DOHH2 (cell line): ENCODE measurements around the gene ZNF749.

Experiments used
- H3F3A ChIP-seq: fragments of 200-600 bp; sonication (generic), shearing (Covaris generic); 2 replicates; pipeline ENCODE4 v1.6.0; 2016; ENCODE audit warnings: antibody characterized with exemption, mild to moderate bottlenecking; ENCODE audit not compliant: control insufficient read depth, insufficient read depth
- H3K27ac ChIP-seq: fragments of 200-600 bp; sonication (generic); 2 replicates; pipeline ENCODE4 v1.5.1; 2014; ENCODE audit warnings: low read depth, mild to moderate bottlenecking, low read length, moderate library complexity
- H3K27me3 ChIP-seq: fragments of 200-600 bp; sonication (generic); 2 replicates; pipeline ENCODE4 v1.6.1; 2014; ENCODE audit warnings: mild to moderate bottlenecking, low read length, mixed read lengths; ENCODE audit not compliant: control insufficient read depth
- H3K36me3 ChIP-seq: fragments of 200-600 bp; sonication (generic); 2 replicates; pipeline ENCODE4 v1.6.1; 2014; ENCODE audit warnings: mild to moderate bottlenecking, low read length, moderate library complexity, mixed read lengths; ENCODE audit not compliant: control insufficient read depth
- H3K4me1 ChIP-seq: fragments of 200-600 bp; sonication (generic); 2 replicates; pipeline ENCODE4 v1.6.1; 2014; ENCODE audit warnings: mild to moderate bottlenecking, low read length, mixed read lengths; ENCODE audit not compliant: control insufficient read depth
- H3K4me2 ChIP-seq: fragments of 200-600 bp; sonication (generic); 2 replicates; pipeline ENCODE4 v1.6.0; 2014; ENCODE audit warnings: mild to moderate bottlenecking, low read length, moderate library complexity
- H3K4me3 ChIP-seq: fragments of 200-600 bp; sonication (generic); 2 replicates; pipeline ENCODE4 v1.5.1; 2014; ENCODE audit warnings: mild to moderate bottlenecking, low read length, mixed read lengths
- H3K79me2 ChIP-seq: fragments of 200-600 bp; sonication (generic); 2 replicates; pipeline ENCODE4 v1.6.1; 2014; ENCODE audit warnings: mild to moderate bottlenecking, low read length, mixed read lengths; ENCODE audit not compliant: control insufficient read depth
- H3K9me2 ChIP-seq: fragments of 200-600 bp; sonication (generic); replicated peaks from 2 replicates; pipeline ENCODE4 v1.6.1; 2014; ENCODE audit warnings: mild to moderate bottlenecking, low read length, mixed read lengths; ENCODE audit not compliant: control insufficient read depth
- H3K9me3 ChIP-seq: fragments of 200-600 bp; sonication (generic); 2 replicates; pipeline ENCODE4 v1.6.1; 2014; ENCODE audit warnings: antibody characterized with exemption, low read length, mixed read lengths; ENCODE audit not compliant: control insufficient read depth, insufficient read depth
- H4K20me1 ChIP-seq: fragments of 200-600 bp; sonication (generic); 2 replicates; pipeline ENCODE4 v1.6.0; 2014; ENCODE audit warnings: low read depth, mild to moderate bottlenecking, antibody characterized with exemption, low read length, moderate library complexity; ENCODE audit not compliant: control insufficient read depth, insufficient read depth
- EZH2phosphoT487 ChIP-seq: fragments of 200-600 bp; sonication (generic); IDR thresholded peaks from 2 replicates; pipeline ENCODE4 v1.6.1; 2017; ENCODE audit warnings: borderline replicate concordance, mild to moderate bottlenecking, antibody characterized with exemption, low read length, moderate library complexity, mixed read lengths
- TF ChIP-seq, protein P1 (sequence below): fragments of 200-600 bp; sonication (generic); IDR thresholded peaks from one replicate; pipeline ENCODE4 v1.5.1; 2014; ENCODE audit warnings: antibody characterized with exemption, mild to moderate bottlenecking, low read depth, low read length; ENCODE audit not compliant: poor library complexity, severe bottlenecking

ZNF749 gene

DNA sequence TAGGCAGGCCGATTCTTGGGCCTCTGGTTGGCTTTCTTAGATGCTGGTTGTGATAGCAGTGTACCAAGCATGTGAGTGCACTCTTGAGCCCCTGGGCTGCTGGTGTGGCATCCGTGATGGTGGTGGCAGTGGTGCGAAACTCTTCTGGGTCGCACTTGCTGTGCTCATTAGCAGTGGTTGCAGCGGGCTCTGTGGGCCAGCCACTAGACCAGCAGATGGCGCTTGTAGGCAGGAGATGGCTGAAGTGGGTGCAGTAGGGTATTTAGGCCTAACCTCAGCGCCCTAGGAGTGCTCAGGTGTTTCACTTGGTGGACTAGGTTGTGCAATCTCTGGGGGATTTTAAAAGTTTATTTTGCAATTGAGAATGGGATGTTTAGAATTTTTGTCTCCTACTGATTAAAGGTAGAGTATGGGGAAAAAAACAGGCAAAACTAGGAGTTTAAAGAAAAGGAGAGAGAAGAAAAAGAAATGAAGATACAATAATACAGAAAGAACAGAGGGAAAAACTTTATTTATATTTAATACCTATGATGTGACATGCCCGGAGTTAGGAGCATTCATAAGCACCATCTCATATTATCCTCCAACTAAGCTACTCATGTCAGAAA is 28.5 kb upstream of the ZNF749 start:
- TF ChIP-seq, protein P1, sequence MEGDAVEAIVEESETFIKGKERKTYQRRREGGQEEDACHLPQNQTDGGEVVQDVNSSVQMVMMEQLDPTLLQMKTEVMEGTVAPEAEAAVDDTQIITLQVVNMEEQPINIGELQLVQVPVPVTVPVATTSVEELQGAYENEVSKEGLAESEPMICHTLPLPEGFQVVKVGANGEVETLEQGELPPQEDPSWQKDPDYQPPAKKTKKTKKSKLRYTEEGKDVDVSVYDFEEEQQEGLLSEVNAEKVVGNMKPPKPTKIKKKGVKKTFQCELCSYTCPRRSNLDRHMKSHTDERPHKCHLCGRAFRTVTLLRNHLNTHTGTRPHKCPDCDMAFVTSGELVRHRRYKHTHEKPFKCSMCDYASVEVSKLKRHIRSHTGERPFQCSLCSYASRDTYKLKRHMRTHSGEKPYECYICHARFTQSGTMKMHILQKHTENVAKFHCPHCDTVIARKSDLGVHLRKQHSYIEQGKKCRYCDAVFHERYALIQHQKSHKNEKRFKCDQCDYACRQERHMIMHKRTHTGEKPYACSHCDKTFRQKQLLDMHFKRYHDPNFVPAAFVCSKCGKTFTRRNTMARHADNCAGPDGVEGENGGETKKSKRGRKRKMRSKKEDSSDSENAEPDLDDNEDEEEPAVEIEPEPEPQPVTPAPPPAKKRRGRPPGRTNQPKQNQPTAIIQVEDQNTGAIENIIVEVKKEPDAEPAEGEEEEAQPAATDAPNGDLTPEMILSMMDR, result peak; percentile 69
- no peak for TF ChIP-seq EZH2phosphoT487
- Histone ChIP-seq H3K9me2 (no peaks in the 10 kb centered on the region), H3K27me3 (no peaks in the 10 kb centered on the region), H3K4me3 (no peak overlapping the region), H3K79me2 (peaks cover 4% of the 10 kb centered on the region), H3K27ac (no peak overlapping the region), H3K4me2 (no peak overlapping the region), H3F3A (no peaks in the 10 kb centered on the region), H3K4me1 (peaks cover 6% of the 10 kb centered on the region), H3K9me3 (peaks cover 39% of the 10 kb centered on the region), H4K20me1 (no peaks in the 10 kb centered on the region), H3K36me3 (no peaks in the 10 kb centered on the region)

- H3K9me2 ChIP-seq, result no peaks in the 10 kb centered on the region
- H3K4me3 ChIP-seq, result peak within 1 kb of the TSS; percentile 94
- peaks cover 5% of the 10 kb centered on the region for H3K36me3 ChIP-seq
- H3F3A ChIP-seq, result no peaks in the 10 kb centered on the region
- H3K79me2 ChIP-seq, result peaks cover 7% of the 10 kb centered on the region
- peaks cover 12% of the 10 kb centered on the region for H3K4me1 ChIP-seq
- no peaks in the 10 kb centered on the region for H3K27me3 ChIP-seq
- peaks cover 12% of the 10 kb centered on the region; the same call in 1 of the 2 replicates for H3K9me3 ChIP-seq
- no peaks in the 10 kb centered on the region for H4K20me1 ChIP-seq
- TF ChIP-seq, protein P1, result no peak
- TF ChIP-seq EZH2phosphoT487, result no peak
- no peak within 1 kb of the TSS for H3K27ac ChIP-seq
- peak within 1 kb of the TSS; percentile 83 for H3K4me2 ChIP-seq
These were observed 24.1 kb upstream of the ZNF749 start, which contains the start of gene ZNF17 for GRCh38 chr19:57410877-57411671. Gene ZNF17 (plus strand): TSS chr19:57411161. CDS start chr19:57413616, 2,455 bp downstream.

DNA sequence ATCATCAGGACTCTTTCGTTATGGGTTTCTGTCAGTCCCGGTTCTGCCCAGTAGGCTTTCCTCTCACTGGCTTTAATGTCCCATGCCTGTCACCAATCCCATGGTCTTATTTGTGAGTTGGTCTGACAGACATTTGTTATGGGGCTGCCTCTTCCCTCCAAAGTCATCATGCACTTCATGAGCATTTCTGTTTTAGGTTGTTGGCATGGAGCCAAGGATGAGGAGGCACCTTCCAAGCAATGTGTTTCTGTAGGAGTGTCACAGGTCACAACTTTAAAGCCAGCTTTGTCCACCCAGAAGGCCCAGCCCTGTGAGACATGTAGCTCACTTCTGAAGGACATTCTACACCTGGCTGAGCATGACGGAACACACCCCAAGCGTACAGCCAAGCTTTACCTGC is 15.7 kb upstream of the ZNF749 start:
- Histone ChIP-seq H3K27ac (no peak overlapping the region), H3K27me3 (no peaks in the 10 kb centered on the region), H3K36me3 (peaks cover 29% of the 10 kb centered on the region), H3K9me3 (peaks cover 26% of the 10 kb centered on the region), H3K4me1 (no peaks in the 10 kb centered on the region), H3K9me2 (no peaks in the 10 kb centered on the region), H3F3A (no peaks in the 10 kb centered on the region), H3K79me2 (no peaks in the 10 kb centered on the region), H4K20me1 (no peaks in the 10 kb centered on the region), H3K4me2 (no peak overlapping the region), H3K4me3 (no peak overlapping the region)
- TF ChIP-seq, protein P1, result no peak
- no peak for TF ChIP-seq EZH2phosphoT487
